Brain microvascular endothelial cell (primary cell): ENCODE data around the gene POLR1A.
A peak's percentile ranks its signal among the peaks of the same experiment; 100 is the strongest.

ENCODE experiments used
- DNase-seq: peaks from one replicate; pipeline ENCODE4 v3.0.0-alpha.2; 2020
- H3K27ac ChIP-seq: fragments of 250-450 bp; sonication (Bioruptor Pico); 2 replicates; pipeline ENCODE4 v1.5.1; 2020; ENCODE audit warnings: mild to moderate bottlenecking, moderate library complexity
- H3K27me3 ChIP-seq: fragments of 250-450 bp; sonication (Bioruptor Pico); replicated peaks from 2 replicates; pipeline ENCODE4 v1.5.1; 2020; ENCODE audit warnings: mild to moderate bottlenecking
- H3K36me3 ChIP-seq: fragments of 250-450 bp; sonication (Bioruptor Pico); replicated peaks from 2 replicates; pipeline ENCODE4 v1.5.1; 2020; ENCODE audit warnings: mild to moderate bottlenecking
- H3K4me3 ChIP-seq: 2 replicates; pipeline ENCODE4 v1.5.1; 2011; ENCODE audit warnings: low read depth, mild to moderate bottlenecking, control low read depth, low read length, moderate library complexity
- CTCF ChIP-seq: IDR thresholded peaks from 2 replicates; pipeline ENCODE4 v1.5.1; 2011; ENCODE audit warnings: low read depth, mild to moderate bottlenecking, moderate library complexity, low read length, control low read depth, inconsistent platforms; ENCODE audit errors: missing control alignments
- in situ Hi-C: cut with HindIII; loops from 2 replicates; pipeline ENCODE4 v1.10.0; 2017; ENCODE audit warnings: low sequenced_read_pairs, low pct_ligation_motif_present

POLR1A gene

GRCh38 chr2:86087936-86088850 is 17.5 kb downstream of the POLR1A start:
- in situ Hi-C loops, result no loop called here
- Histone ChIP-seq H3K36me3 (peaks cover 42% of the 10 kb centered on the region), H3K27ac (no peak overlapping the region), H3K27me3 (no peaks in the 10 kb centered on the region), H3K4me3 (no peak overlapping the region)
- DNase-seq, result no peak
- peak; percentile 68 for TF ChIP-seq CTCF

GRCh38 chr2:86082756-86083155 is 22.9 kb downstream of the POLR1A start:
- H3K27ac ChIP-seq, result no peak overlapping the region
- H3K4me3 ChIP-seq, result no peak overlapping the region
- DNase-seq, result no peak
- peaks cover 48% of the 10 kb centered on the region for H3K36me3 ChIP-seq
- in situ Hi-C loops, result no loop called here
- no peaks in the 10 kb centered on the region for H3K27me3 ChIP-seq
- no peak for TF ChIP-seq CTCF

GRCh38 chr2:86081724-86082123 is 24.0 kb downstream of the POLR1A start:
- in situ Hi-C loops, result no loop called here
- no peak for DNase-seq
- Histone ChIP-seq H3K27ac (no peak overlapping the region), H3K4me3 (no peak overlapping the region), H3K27me3 (no peaks in the 10 kb centered on the region), H3K36me3 (peaks cover 46% of the 10 kb centered on the region)
- no peak for TF ChIP-seq CTCF

GRCh38 chr2:86079981-86080911 is 25.4 kb downstream of the POLR1A start:
- no peak overlapping the region for H3K27ac ChIP-seq
- H3K36me3 ChIP-seq, result peaks cover 49% of the 10 kb centered on the region
- peak; percentile 72 for DNase-seq
- TF ChIP-seq CTCF, result peak; percentile 92
- no peaks in the 10 kb centered on the region for H3K27me3 ChIP-seq
- in situ Hi-C loops, result no loop called here
- H3K4me3 ChIP-seq, result no peak overlapping the region

- Histone ChIP-seq H3K27ac (no peak overlapping the region), H3K4me3 (no peak overlapping the region), H3K36me3 (peaks cover 54% of the 10 kb centered on the region), H3K27me3 (no peaks in the 10 kb centered on the region)
- in situ Hi-C loops, result no loop called here
- TF ChIP-seq CTCF, result peak; percentile 74
- DNase-seq, result peak; percentile 40
These were observed 26.7 kb downstream of the POLR1A start for GRCh38 chr2:86078774-86079545.
